Panc1 (cell line): Measurements from ENCODE around the gene ZNF48. TPM values are rescaled to one million over a fixed set of nuclear protein-coding genes. Genes with fewer than 3 reads are reported as not detected.

Experiments
- ATAC-seq: fragments of 200-7000 bp; cut with Tn5 transposase; 2 replicates; pipeline ENCODE4 v1.9.1; 2020; ENCODE audit warnings: mild to moderate bottlenecking, moderate library complexity
- BruUV-seq: library from RNA; stranded (reverse); fragments of 400-500 nt; replicated peaks from 2 replicates; lab custom pipeline; 2021; lab: Mats Ljungman, UMichigan
- CTCF ChIA-PET: fragments of 300-600 bp; sonication (Branson Sonifier 250); formaldehyde crosslinking; loops from one replicate; lab custom pipeline; 2022; ENCODE audit warnings: antibody characterized with exemption; lab: Charles Lee
- POLR2A ChIA-PET: fragments of 300-600 bp; sonication (Branson Sonifier 250); formaldehyde crosslinking; loops from one replicate; lab custom pipeline; 2022; ENCODE audit warnings: antibody characterized with exemption; lab: Charles Lee
- DNase-seq: peaks from one replicate; pipeline ENCODE4 v3.0.0-alpha.2; 2010; ENCODE audit warnings: low read depth, low spot score
- H3K27ac ChIP-seq: 2 replicates; pipeline ENCODE4 v1.5.1; 2011; ENCODE audit warnings: mild to moderate bottlenecking, low read length, inconsistent platforms
- H3K27me3 ChIP-seq: fragments of 200-500 bp; sonication (Bioruptor generic); 2 replicates; pipeline ENCODE4 v1.6.0; 2014; ENCODE audit warnings: low read length, inconsistent platforms; ENCODE audit not compliant: control insufficient read depth, insufficient read depth
- H3K36me3 ChIP-seq: fragments of 200-500 bp; sonication (Bioruptor generic); 2 replicates; pipeline ENCODE4 v1.5.1; 2014; ENCODE audit warnings: inconsistent platforms, mild to moderate bottlenecking, low read length, moderate library complexity; ENCODE audit not compliant: control insufficient read depth, insufficient read depth
- H3K4me1 ChIP-seq: 2 replicates; pipeline ENCODE4 v1.5.1; 2011; ENCODE audit warnings: inconsistent platforms, mild to moderate bottlenecking, low read length, moderate library complexity; ENCODE audit not compliant: control insufficient read depth, insufficient read depth
- H3K4me3 ChIP-seq, 2 experiments: 2 replicates each; pipeline ENCODE4 v1.5.1; 2011 to 2012; ENCODE audit warnings: low read depth in 2 of 2, low read length in 2 of 2, mild to moderate bottlenecking in 2 of 2, inconsistent platforms in 1 of 2, moderate library complexity in 1 of 2
- H3K9me3 ChIP-seq: fragments of 200-500 bp; sonication (Bioruptor generic); 2 replicates; pipeline ENCODE4 v1.5.1; 2014; ENCODE audit warnings: low read depth, mild to moderate bottlenecking, inconsistent platforms, low read length, moderate library complexity; ENCODE audit not compliant: control insufficient read depth, insufficient read depth
- POLR2AphosphoS5 ChIP-seq: IDR thresholded peaks from 2 replicates; pipeline ENCODE4 v1.6.1; 2012; ENCODE audit warnings: mild to moderate bottlenecking, low read depth, low read length, moderate library complexity
- SIN3A ChIP-seq: IDR thresholded peaks from 2 replicates; pipeline ENCODE4 v1.6.1; 2012; ENCODE audit warnings: low read depth, mild to moderate bottlenecking, low read length, moderate library complexity, borderline replicate concordance; ENCODE audit not compliant: insufficient read depth
- TCF7L2 ChIP-seq: IDR thresholded peaks from 2 replicates; pipeline ENCODE4 v1.6.1; 2011; ENCODE audit warnings: mild to moderate bottlenecking, low read depth, low read length, inconsistent platforms
- in situ Hi-C: cut with HindIII; loops from 2 replicates; pipeline ENCODE4 v1.10.0; 2016; ENCODE audit warnings: low sequenced_read_pairs, low pct_unique_long_range_greater_than_20kb
- intact Hi-C: fragments of 100-400 bp; cut with micrococcal nuclease; formaldehyde crosslinking; loops from one replicate; pipeline ENCODE4 v1.10.0; 2022; ENCODE audit not compliant: unreplicated experiment
- total RNA-seq: library from RNA; stranded (reverse); gene quantifications from one replicate; pipeline ENCODE4 v1.2.1, GENCODE V29; 2021; ENCODE audit not compliant: unreplicated experiment
- TF ChIP-seq, protein P1 (sequence below): fragments of 450-650 bp; IDR thresholded peaks from 2 replicates; pipeline ENCODE4 v1.5.1; 2017; ENCODE audit warnings: mild to moderate bottlenecking
- TF ChIP-seq, protein P2 (sequence below), 2 experiments: IDR thresholded peaks; 2 replicates each; pipeline ENCODE4 v1.6.1; 2011 to 2012; ENCODE audit warnings: low read depth in 2 of 2, control low read depth in 1 of 2, low read length in 1 of 2, mild to moderate bottlenecking in 1 of 2, moderate library complexity in 1 of 2; ENCODE audit not compliant: insufficient read depth in 1 of 2

Gene ZNF48
- total RNA-seq, 1 experiment from 2014 or later = 16.6 TPM

DNA sequence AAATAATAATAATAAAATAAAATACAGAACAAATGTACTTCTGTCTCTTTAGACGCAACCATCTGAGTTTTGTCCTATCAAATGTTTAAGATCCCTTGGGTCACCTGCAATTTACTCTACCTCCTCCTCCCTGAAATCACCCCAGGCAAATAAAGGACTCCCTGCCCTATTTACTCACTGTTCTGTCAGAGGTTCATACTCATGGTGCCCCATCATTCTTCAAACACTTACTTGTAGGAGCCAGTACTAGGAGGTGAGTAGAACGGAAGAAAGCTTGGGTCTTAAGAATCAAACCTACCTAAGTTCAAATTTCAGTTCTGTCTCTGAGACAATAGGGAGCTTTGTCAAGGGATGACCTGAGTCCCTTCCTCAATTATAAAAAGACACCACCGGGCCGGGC, 28.7 kb upstream of the ZNF48 start:
- H3K4me1 ChIP-seq = 0 out of 2 replicates have a peak, but pooled peaks cover 6% of the 10 kb centered on the region
- in situ Hi-C loops (no loop called here), intact Hi-C loops (no loop called here)
- H3K4me3 ChIP-seq = no peak overlapping the region
- TF ChIP-seq, protein P1, sequence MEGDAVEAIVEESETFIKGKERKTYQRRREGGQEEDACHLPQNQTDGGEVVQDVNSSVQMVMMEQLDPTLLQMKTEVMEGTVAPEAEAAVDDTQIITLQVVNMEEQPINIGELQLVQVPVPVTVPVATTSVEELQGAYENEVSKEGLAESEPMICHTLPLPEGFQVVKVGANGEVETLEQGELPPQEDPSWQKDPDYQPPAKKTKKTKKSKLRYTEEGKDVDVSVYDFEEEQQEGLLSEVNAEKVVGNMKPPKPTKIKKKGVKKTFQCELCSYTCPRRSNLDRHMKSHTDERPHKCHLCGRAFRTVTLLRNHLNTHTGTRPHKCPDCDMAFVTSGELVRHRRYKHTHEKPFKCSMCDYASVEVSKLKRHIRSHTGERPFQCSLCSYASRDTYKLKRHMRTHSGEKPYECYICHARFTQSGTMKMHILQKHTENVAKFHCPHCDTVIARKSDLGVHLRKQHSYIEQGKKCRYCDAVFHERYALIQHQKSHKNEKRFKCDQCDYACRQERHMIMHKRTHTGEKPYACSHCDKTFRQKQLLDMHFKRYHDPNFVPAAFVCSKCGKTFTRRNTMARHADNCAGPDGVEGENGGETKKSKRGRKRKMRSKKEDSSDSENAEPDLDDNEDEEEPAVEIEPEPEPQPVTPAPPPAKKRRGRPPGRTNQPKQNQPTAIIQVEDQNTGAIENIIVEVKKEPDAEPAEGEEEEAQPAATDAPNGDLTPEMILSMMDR = no peak
- TF ChIP-seq SIN3A (no peak), POLR2AphosphoS5 (no peak), TCF7L2 (no peak)
- TF ChIP-seq, protein P2, sequence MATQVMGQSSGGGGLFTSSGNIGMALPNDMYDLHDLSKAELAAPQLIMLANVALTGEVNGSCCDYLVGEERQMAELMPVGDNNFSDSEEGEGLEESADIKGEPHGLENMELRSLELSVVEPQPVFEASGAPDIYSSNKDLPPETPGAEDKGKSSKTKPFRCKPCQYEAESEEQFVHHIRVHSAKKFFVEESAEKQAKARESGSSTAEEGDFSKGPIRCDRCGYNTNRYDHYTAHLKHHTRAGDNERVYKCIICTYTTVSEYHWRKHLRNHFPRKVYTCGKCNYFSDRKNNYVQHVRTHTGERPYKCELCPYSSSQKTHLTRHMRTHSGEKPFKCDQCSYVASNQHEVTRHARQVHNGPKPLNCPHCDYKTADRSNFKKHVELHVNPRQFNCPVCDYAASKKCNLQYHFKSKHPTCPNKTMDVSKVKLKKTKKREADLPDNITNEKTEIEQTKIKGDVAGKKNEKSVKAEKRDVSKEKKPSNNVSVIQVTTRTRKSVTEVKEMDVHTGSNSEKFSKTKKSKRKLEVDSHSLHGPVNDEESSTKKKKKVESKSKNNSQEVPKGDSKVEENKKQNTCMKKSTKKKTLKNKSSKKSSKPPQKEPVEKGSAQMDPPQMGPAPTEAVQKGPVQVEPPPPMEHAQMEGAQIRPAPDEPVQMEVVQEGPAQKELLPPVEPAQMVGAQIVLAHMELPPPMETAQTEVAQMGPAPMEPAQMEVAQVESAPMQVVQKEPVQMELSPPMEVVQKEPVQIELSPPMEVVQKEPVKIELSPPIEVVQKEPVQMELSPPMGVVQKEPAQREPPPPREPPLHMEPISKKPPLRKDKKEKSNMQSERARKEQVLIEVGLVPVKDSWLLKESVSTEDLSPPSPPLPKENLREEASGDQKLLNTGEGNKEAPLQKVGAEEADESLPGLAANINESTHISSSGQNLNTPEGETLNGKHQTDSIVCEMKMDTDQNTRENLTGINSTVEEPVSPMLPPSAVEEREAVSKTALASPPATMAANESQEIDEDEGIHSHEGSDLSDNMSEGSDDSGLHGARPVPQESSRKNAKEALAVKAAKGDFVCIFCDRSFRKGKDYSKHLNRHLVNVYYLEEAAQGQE (IDR thresholded peaks at IDR 0.05; ENCODE audit: insufficient read depth in 1 of 2, low read depth in 2 of 2, low read length in 1 of 2) = no peak
- peaks cover 6% of the 10 kb centered on the region for H3K36me3 ChIP-seq
- no TSS peak for BruUV-seq
- no peak overlapping the region for H3K27ac ChIP-seq
- ChIA-PET CTCF (no interaction called here), POLR2A (no interaction called here)
- ATAC-seq (no peak), DNase-seq (no peak)
- no peaks in the 10 kb centered on the region for H3K9me3 ChIP-seq
- H3K27me3 ChIP-seq = no peaks in the 10 kb centered on the region

DNA sequence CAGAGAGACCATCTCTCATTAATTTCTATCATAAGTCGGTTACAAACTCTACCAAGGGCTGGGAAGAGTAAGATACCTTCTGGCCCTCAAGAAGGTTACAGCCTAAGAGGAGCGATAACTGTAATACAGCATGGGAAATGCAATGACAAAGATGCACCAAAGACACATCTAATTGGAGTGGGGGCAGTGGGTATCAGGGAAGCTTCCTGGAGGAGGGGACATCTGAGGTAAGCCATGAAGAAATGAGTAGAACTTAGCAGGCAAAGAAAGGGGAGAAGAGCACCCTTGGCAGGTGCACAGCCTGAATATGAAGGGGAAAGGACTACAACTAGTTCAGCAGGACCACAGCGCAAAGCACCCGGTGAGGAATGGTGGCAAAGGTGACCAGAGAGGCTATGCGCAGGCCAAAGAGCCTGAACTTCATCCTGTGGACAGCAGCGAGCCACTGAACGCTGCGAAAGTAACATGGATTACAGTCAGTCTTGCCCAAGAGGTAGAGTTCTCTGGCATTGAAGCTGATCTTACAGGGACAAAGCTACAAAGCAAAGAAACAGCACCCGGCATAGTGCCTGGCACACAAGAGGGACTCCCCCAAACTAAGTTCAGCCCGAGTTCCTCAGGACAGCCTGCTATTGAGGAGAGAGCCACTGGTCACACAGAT, 27.7 kb upstream of the ZNF48 start:
- no peaks in the 10 kb centered on the region for H3K9me3 ChIP-seq
- 0 out of 2 replicates have a peak, but pooled peaks cover 7% of the 10 kb centered on the region for H3K4me1 ChIP-seq
- H3K4me3 ChIP-seq = peak overlapping the region; percentile 80 to 85
- ATAC-seq (no peak), DNase-seq (no peak)
- intact Hi-C loops = no loop called here
- H3K27me3 ChIP-seq = no peaks in the 10 kb centered on the region
- ChIA-PET POLR2A (no interaction called here), CTCF (interaction anchor here (0.6 kb wide), 1 partner anchor 261 kb away, joined by 5 read pairs; no protein-coding TSS in a partner anchor)
- no TSS peak for BruUV-seq
- in situ Hi-C loops = no loop called here
- H3K36me3 ChIP-seq = peaks cover 6% of the 10 kb centered on the region
- peak overlapping the region; percentile 75 for H3K27ac ChIP-seq
- TF ChIP-seq, protein P2 (IDR thresholded peaks at IDR 0.05; ENCODE audit: insufficient read depth in 1 of 2, low read depth in 2 of 2, low read length in 1 of 2) = no peak
